ENCODE data around the gene TPMT.

GRCh38 chr6:18186033-18186432 lies 31.2 kb upstream of the TPMT start:
- TF ChIP-seq CTCF (IDR thresholded peaks at IDR 0.05) (no peak), POLR2AphosphoS5 (IDR thresholded peaks at IDR 0.05; ENCODE audit: low read depth, low read length) (no peak)

Data from Panc1 (cell line).